HG03457 (cell line): ENCODE measurements around the gene ARHGAP25.

ENCODE experiments used
- ATAC-seq: cut with Tn5 transposase; IDR thresholded peaks from one replicate; pipeline ENCODE4 v1.9.1; 2021; ENCODE audit warnings: moderate number of reproducible peaks; ENCODE audit not compliant: unreplicated experiment

ARHGAP25 gene

GRCh38 chr2:68828887-68829708 is 94.5 kb downstream of the ARHGAP25 start:
- ATAC-seq: no peak

GRCh38 chr2:68829749-68830148 is 95.1 kb downstream of the ARHGAP25 start:
- ATAC-seq: no peak

DNA sequence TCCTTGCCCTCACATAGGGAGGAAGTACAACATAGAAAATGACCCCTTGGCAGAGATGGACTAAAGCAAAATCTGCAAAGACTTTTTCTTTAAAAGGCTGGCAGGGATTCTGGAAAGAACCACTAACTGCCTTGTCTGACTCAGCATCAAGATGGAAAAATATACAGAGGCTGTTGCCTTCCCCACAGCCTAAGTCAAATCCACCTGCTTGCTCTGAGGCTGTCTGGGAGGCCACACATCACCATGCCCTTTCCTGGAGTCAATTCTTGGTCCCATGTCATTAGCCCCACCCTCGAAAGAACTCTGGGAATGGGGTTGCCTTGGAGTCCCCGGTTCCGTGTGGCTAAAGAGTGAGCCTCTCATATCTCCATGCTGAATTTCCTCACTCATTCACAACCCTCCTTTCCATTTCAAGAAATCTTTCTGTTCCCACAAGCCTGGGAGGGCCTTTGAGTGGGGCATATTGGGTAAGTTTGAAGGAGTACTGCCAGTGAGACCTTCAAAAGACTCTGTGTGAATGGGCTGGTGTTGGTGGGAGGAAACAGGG is 97.1 kb downstream of the ARHGAP25 start:
- ATAC-seq: no peak

DNA sequence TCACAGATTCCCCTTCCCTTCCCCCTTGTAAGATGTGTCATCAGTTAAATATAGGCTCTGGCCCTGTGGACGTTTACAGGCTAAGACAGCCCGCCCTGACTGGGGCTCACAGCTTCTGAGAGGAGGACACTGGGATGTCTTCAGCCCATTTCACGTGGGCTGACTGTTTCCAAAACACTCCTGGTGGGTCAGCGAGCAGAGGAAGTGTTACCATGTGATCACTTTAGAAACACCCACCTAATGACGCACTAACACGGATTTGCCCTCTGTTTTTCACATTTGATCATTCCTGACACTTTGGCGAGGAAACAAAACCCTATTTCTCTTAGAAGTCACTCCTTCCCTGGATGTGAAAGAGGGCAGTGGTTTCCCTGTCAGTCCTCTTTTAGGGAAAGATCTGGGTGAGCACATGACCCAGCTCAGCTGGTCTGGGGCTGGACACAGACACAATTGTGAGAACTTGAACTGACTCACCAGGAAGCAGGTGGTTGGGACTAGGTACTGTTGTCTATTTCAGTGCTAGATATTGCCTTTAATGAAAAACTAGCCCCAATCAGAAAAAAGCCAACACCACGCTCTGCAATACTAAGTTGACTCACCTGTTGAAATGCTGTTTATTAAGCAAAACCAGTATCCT is 97.7 kb downstream of the ARHGAP25 start:
- peak; percentile 66 for ATAC-seq

- ATAC-seq: no peak
Measured at GRCh38 chr2:68833162-68833561, 98.6 kb downstream of the ARHGAP25 start.

GRCh38 chr2:68834737-68835376 is 100.2 kb downstream of the ARHGAP25 start:
- ATAC-seq: no peak

GRCh38 chr2:68835621-68836020 is 101.0 kb downstream of the ARHGAP25 start:
- no peak for ATAC-seq

GRCh38 chr2:68837164-68837860 is 102.7 kb downstream of the ARHGAP25 start:
- ATAC-seq: no peak

- ATAC-seq: peak; percentile 56
Measured at GRCh38 chr2:68837861-68838341, 103.3 kb downstream of the ARHGAP25 start.

DNA sequence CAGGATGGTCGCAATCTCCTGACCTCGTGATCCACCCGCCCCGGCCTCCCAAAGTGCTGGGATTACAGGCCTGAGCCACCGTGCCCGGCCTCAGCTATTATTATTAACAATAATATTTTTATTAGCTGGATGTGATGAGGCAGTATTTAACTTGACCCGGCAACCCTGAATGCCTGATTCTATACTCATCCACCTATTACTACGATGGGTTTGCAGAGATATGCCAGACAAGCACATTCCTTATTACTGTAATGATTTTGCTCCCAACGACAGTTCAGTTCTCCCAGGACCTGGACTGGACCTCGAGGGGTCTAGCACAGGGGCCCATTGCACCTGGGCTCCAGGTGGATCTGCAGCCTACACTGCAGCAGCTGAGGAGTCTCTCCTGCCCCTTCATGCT is 104.0 kb downstream of the ARHGAP25 start:
- ATAC-seq: no peak

- ATAC-seq: no peak
Measured at GRCh38 chr2:68839260-68839833, 104.7 kb downstream of the ARHGAP25 start.

DNA sequence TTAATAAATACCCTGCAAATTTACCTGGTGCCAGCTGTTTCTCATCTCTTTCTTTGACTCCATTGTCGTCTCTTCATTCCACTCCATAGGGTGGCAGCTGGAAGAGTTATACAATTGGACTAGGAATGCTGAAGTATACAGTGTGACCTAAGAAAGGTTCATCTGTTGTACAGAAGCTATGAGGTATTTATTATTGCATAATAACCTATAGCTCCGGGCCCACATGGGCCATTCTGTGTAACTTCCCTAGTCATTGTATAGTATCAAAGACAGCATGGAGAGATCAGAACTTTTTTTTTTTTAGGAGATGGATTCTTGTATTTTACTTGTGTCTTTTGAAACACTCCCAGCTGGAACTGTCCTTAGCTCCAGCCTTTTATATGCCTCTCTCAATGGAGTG is 110.4 kb downstream of the ARHGAP25 start:
- no peak for ATAC-seq

DNA sequence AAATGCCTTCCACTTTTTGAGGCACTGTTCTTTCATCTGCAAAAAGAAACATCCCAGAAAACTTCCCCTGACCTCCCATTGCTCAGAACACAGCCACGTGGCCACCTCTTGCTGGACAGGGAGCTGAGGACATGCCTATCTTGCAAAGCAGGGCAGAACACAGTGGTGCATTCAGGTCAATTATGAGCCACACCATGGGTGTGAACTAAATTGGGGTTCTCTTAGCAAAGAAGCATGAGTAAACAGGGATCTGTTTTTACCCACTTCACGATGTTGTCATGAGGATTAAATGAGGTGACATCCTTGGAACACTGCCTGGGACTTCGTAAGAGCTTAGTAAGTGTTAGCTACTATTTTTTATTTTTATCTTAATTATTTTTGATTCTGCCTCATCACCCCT is 111.5 kb downstream of the ARHGAP25 start:
- ATAC-seq: no peak

DNA sequence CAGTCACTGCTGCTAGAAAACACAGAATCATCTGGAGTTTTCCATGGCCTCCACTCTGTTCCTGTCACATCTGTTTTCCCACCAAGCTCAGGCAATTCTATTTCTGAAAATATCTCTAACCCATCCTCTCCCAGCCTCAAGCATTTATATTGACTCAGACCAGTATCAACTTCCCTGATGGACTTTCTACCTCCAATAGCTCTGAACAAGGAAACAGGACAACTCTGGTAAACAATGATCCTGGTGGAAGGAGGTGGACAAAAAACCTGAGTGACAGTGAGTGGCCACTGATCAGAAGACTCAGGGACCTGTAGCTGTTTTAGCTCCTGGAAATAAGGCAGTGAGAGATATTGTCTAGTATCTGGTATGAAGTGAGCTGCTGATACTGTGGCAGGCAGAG is 113.1 kb downstream of the ARHGAP25 start:
- ATAC-seq: no peak

- ATAC-seq: no peak
Measured at GRCh38 chr2:68849579-68850030, 115.0 kb downstream of the ARHGAP25 start.

- no peak for ATAC-seq
Measured at GRCh38 chr2:68850524-68850923, 115.9 kb downstream of the ARHGAP25 start.

DNA sequence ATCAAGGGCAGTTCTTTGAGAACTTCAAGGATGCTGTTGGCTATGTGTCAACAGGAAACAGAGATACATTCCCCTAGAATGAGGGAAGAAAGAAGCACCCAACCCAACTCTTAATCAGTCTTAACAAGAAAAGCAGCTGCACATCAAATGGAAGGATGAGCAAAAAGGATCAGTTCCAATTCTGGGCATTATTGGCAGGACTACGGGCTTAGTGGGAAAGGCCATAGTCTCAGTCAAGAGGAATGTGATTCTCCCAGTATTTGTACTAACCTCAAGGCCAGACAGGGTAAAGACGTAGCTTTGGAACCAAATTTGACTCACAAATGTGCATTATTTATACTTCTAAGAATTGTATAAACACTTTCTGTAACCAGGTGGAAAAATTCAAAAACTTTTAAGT is 118.4 kb downstream of the ARHGAP25 start:
- no peak for ATAC-seq

DNA sequence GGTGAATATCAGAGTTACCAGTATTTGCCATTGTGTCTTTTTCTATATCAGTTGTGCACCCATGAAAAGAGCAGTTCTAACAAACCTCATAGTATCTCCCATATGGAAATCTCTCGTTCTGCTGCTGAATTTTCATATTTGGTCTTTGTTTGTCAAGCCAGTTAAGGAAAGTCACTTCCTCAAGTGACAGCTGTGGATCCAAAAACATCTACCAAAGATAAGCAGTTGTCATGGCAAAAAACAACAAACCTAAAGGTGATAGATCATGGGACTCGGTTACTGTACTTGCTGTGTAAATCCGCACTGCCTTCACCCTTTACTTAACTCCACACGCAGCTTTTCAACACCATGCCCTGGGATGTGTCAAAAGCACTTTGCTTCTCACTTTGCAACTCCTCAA is 119.3 kb downstream of the ARHGAP25 start:
- ATAC-seq: no peak

DNA sequence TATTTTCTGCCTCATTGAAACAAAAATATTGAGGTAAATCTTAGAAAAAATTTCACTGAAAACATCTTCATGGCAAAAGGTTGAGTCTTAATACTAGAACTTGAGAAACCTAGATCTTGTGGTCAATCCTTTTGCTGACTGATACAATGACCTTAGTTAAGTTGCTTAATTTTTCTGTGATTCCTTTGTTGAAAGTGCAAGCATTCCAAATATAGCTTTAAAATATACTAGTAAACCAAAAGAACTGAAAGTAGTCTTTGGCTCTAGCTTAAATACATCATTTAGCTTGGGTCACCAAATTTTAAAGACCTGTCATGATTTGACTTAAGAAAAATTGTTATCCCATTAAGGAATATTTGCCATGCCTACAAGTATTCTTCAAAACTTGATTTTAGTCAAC is 119.9 kb downstream of the ARHGAP25 start:
- ATAC-seq: no peak

- no peak for ATAC-seq
Measured at GRCh38 chr2:68855550-68855949, 120.9 kb downstream of the ARHGAP25 start.
